ENCODE data around the gene UTS2R.

GRCh38 chr17:82392941-82393340 lies 21.4 kb downstream of the UTS2R start:
- TF ChIP-seq CTCF (IDR thresholded peaks at IDR 0.05) (no peak), POLR2A (IDR thresholded peaks at IDR 0.05) (no peak), EP300 (IDR thresholded peaks at IDR 0.05) (no peak)
